Smooth muscle cell (in vitro differentiated cells): ENCODE measurements around the gene HMX1. TPM values are rescaled to one million over a fixed set of nuclear protein-coding genes. Genes with fewer than 3 reads are reported as not detected.

ENCODE experiments used
- DNase-seq: peaks from one replicate; lab custom pipeline; 2025; ENCODE audit not compliant: unreplicated experiment; lab: John Stamatoyannopoulos, UW
- H2AFZ ChIP-seq: fragments of 200-600 bp; sonication (generic); 2 replicates; pipeline ENCODE4 v1.6.0; 2016; ENCODE audit warnings: antibody characterized with exemption, low read depth, mild to moderate bottlenecking
- H3F3A ChIP-seq: fragments of 200-600 bp; sonication (generic); 2 replicates; pipeline ENCODE4 v1.6.0; 2017; ENCODE audit warnings: antibody characterized with exemption, low read depth
- H3K27ac ChIP-seq: fragments of 200-600 bp; sonication (generic); 2 replicates; pipeline ENCODE4 v1.5.1; 2016; ENCODE audit warnings: low read depth, mild to moderate bottlenecking
- H3K27me3 ChIP-seq: fragments of 200-600 bp; sonication (generic); 2 replicates; pipeline ENCODE4 v1.6.1; 2016; ENCODE audit warnings: low read depth, mild to moderate bottlenecking
- H3K36me3 ChIP-seq: fragments of 200-600 bp; sonication (generic); 2 replicates; pipeline ENCODE4 v1.5.1; 2016; ENCODE audit warnings: low read depth
- H3K4me1 ChIP-seq: fragments of 200-600 bp; sonication (generic); 2 replicates; pipeline ENCODE4 v1.5.1; 2016; ENCODE audit warnings: low read depth
- H3K4me2 ChIP-seq: fragments of 200-600 bp; sonication (generic); 2 replicates; pipeline ENCODE4 v1.6.0; 2016; ENCODE audit warnings: mild to moderate bottlenecking
- H3K4me3 ChIP-seq: fragments of 200-600 bp; sonication (generic); 2 replicates; pipeline ENCODE4 v1.5.1; 2016; ENCODE audit warnings: mild to moderate bottlenecking
- H3K79me2 ChIP-seq: fragments of 200-600 bp; sonication (generic); 2 replicates; pipeline ENCODE4 v1.6.0; 2016; ENCODE audit warnings: low read depth, mild to moderate bottlenecking
- H3K9ac ChIP-seq: fragments of 200-600 bp; sonication (generic); 2 replicates; pipeline ENCODE4 v1.6.0; 2016; ENCODE audit warnings: low read depth
- H3K9me3 ChIP-seq: fragments of 200-600 bp; sonication (generic); replicated peaks from 2 replicates; pipeline ENCODE4 v1.5.1; 2016; ENCODE audit warnings: low read depth
- H4K20me1 ChIP-seq: fragments of 200-600 bp; sonication (generic); 2 replicates; pipeline ENCODE4 v1.6.0; 2016; ENCODE audit warnings: low read depth
- WGBS: methylation state at CpG from one replicate; pipeline ENCODE4 v1.1.7; 2016; ENCODE audit warnings: low lambda C conversion rate; 5-methylcytosine and 5-hydroxymethylcytosine counted together
- polyA plus RNA-seq: library from polyadenylated mRNA; unstranded; fragments of >200 nt; fragmentation: Nextera tagmentation; extraction: Ambion mirVana; gene quantifications from 2 replicates; pipeline ENCODE4 v1.2.1, GENCODE V29; 2016
- total RNA-seq: library from RNA; depleted of rRNA; stranded (reverse); fragments of >200 nt; gene quantifications from 2 replicates; pipeline ENCODE4 v1.2.3, GENCODE V29; 2014
- TF ChIP-seq, protein P1 (sequence below): fragments of 200-600 bp; sonication (generic); IDR thresholded peaks from 2 replicates; pipeline ENCODE4 v1.5.1; 2017; ENCODE audit warnings: borderline replicate concordance, mild to moderate bottlenecking, antibody characterized with exemption; ENCODE audit not compliant: insufficient read depth, poor library complexity, severe bottlenecking

Gene HMX1
- total and polyA plus RNA-seq, 2 experiments from 2014 or later = not detected

DNA sequence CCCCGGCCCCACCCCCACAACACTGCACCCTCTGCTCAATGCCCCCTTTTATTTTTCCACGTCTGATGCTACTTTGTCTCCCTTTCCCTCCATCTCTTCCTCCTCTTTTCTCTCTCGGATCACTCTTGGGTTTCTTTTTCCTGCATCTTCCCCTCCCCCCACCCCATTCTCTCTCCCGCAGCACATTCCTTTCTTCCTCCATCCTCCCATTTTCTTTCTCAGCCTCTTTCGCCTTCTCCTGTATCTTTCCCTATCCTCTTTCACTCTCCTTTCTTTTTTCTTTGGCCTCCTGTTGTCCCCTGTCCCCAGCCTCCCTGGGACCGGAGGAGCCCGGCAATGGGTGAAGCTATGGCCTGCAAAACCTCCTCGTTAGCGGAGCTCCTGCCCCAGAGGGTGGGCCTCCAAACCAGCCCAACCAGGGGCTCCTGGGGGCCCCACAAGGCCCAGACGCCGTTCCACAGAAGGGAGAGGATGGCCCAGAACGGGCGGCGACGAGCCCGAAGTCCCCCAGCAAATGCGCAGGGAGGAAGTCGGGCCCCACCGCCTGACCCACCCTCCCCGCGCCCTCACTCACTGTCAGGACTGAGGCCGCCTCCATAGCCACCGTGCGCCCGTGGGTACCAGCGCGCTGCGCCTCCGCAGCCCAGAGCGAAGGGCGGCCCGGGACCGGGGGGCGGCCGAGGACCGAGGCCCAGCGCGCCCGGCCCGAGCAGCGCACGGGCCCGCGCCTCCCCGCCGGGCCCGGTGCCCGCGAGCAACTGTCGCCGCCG lies 807 bp downstream of the HMX1 start:
- WGBS = under 1% methylated on average over 43 of the region's 52 CpGs

DNA sequence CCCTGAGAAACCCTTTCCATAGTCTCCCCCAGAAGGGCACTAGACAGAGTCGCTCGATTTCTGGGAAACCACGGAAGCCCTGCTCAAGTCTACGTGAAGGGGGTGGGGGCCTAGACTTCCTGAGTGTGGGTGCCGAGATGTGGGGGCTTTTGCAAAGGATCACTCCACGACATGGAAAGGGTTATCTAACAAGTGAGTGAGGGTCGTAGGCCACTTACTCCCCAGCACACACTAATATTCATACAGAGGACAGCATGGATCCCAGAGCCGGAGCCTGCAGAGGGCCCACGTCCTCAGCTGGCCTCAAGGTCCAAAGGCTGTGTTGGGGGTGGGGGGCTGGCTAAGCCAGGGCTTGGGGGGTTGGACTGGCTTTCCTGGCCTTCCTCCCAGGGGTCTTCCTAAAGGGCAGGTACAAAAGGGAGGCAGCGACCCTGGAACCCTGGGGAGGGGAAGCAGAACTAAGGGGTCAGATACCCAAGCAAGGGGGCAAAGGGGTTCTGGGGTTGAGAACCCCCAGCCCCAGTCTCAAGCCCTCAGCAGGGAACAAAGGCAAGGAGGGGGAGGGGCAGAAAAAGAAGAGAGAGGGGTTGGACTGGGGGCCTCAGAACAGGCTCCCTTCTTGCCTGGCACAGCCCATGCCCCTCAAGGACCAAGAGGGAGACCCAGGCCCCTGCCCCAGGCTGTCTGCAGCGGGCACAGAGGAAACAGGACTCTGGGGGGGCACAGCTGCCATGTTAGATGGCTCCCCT lies 1.6 kb downstream of the HMX1 start:
- H3K9ac ChIP-seq = no peak overlapping the region
- no peaks in the 10 kb centered on the region for H4K20me1 ChIP-seq
- H3K4me1 ChIP-seq = no peaks in the 10 kb centered on the region
- no peaks in the 10 kb centered on the region for H3F3A ChIP-seq
- no peaks in the 10 kb centered on the region for H3K79me2 ChIP-seq
- TF ChIP-seq, protein P1, sequence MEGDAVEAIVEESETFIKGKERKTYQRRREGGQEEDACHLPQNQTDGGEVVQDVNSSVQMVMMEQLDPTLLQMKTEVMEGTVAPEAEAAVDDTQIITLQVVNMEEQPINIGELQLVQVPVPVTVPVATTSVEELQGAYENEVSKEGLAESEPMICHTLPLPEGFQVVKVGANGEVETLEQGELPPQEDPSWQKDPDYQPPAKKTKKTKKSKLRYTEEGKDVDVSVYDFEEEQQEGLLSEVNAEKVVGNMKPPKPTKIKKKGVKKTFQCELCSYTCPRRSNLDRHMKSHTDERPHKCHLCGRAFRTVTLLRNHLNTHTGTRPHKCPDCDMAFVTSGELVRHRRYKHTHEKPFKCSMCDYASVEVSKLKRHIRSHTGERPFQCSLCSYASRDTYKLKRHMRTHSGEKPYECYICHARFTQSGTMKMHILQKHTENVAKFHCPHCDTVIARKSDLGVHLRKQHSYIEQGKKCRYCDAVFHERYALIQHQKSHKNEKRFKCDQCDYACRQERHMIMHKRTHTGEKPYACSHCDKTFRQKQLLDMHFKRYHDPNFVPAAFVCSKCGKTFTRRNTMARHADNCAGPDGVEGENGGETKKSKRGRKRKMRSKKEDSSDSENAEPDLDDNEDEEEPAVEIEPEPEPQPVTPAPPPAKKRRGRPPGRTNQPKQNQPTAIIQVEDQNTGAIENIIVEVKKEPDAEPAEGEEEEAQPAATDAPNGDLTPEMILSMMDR = no peak
- H3K36me3 ChIP-seq = no peaks in the 10 kb centered on the region
- H2AFZ ChIP-seq = no peak overlapping the region
- 48% methylated on average over 11 of the region's 11 CpGs for WGBS
- peaks cover 97% of the 10 kb centered on the region for H3K27me3 ChIP-seq
- no peaks in the 10 kb centered on the region for H3K9me3 ChIP-seq
- no peak overlapping the region for H3K4me2 ChIP-seq
- no peak overlapping the region for H3K4me3 ChIP-seq
- H3K27ac ChIP-seq = no peak overlapping the region
- no peak for DNase-seq

More for the DNA sequence above, 807 bp downstream of the HMX1 start:
- H2AFZ ChIP-seq = no peak overlapping the region
- H3K27me3 ChIP-seq = peaks cover 97% of the 10 kb centered on the region
- H3K4me1 ChIP-seq = no peaks in the 10 kb centered on the region
- no peaks in the 10 kb centered on the region for H3K79me2 ChIP-seq
- DNase-seq = no peak
- H3K4me3 ChIP-seq = no peak overlapping the region
- no peak overlapping the region for H3K9ac ChIP-seq
- no peaks in the 10 kb centered on the region for H3F3A ChIP-seq
- H4K20me1 ChIP-seq = no peaks in the 10 kb centered on the region
- TF ChIP-seq, protein P1 = no peak
- H3K27ac ChIP-seq = no peak overlapping the region
- H3K36me3 ChIP-seq = no peaks in the 10 kb centered on the region
- H3K9me3 ChIP-seq = no peaks in the 10 kb centered on the region
- H3K4me2 ChIP-seq = peak overlapping the region; percentile 76

DNA sequence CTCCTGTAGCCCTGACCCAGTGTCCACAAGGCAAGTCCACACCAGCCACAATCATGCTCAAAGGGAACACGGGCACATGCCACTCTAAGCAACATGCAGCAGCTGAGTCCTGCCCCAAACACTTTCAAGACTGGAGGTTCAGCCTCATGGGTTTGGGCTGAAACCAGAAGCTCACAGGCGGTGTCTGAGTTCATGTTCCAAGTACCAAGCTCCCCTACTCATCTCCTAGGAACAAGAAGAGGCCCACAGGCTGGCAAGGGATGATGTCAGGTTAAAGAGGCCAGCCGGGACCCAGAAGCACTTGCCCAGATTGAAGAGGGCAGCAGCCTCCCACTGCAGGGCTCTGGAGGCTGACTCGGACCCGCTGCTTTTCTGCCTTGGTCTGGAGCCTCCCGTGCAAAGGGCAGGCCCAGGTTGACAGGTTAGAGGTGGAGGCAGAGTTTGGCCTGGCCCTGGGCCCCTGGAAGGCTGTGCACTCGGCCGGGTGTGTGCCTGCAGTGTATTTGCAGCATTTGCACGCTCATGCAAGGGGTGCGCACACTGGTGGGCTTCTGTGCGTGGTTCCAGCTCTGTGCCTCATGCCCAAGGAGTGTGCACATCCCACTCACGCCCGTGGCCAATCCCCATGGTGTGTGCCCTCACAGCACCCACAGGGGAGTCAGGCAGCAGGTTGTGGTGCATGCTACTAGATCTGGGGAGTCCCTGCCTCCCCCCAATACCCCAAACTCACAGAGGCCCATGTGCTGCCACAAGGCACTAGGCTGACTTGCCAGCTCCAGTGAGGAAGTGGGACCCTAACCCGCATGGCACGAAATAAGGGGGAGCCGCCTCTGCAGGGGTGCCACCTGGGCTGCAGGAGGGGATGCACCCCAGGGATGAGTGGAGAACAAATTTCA lies 2.4 kb downstream of the HMX1 start:
- Histone ChIP-seq H3K4me2 (no peak overlapping the region), H3K27me3 (peaks cover 97% of the 10 kb centered on the region), H3K79me2 (no peaks in the 10 kb centered on the region), H4K20me1 (no peaks in the 10 kb centered on the region), H3K36me3 (no peaks in the 10 kb centered on the region), H3K4me1 (no peaks in the 10 kb centered on the region), H3K9ac (no peak overlapping the region), H3K9me3 (no peaks in the 10 kb centered on the region), H3K27ac (no peak overlapping the region), H3F3A (no peaks in the 10 kb centered on the region), H3K4me3 (no peak overlapping the region), H2AFZ (no peak overlapping the region)
- TF ChIP-seq, protein P1 = no peak
- WGBS = 58% methylated on average over 16 of the region's 16 CpGs
- DNase-seq = no peak
